Measurements from ENCODE around the gene LECT2.

Gene LECT2

DNA sequence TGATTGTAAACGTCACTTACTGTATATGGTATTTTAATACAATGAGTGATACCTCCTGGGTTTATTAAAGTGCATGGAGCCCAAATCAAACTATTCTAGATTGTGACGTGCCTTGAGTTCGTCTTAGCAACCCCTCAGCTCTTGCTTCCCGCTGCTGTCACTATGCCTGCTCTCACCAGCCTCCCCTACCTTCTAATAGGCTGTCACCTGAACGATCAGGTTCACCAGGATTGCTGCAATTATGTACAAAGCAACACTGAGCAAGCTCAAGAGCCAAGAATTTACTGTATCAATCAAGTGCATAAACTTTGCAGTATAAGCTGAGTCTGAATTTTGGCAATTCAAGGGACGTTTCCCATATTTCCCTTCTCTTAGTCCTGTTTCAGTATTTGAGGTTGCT is 3.0 kb downstream of the LECT2 start:
- H2AFZ ChIP-seq (ENCODE audit: low read depth): no peak overlapping the region
- no peaks in the 10 kb centered on the region for H3K36me3 ChIP-seq (ENCODE audit: insufficient read depth)
- H3K4me2 ChIP-seq: no peak overlapping the region
- H3K27ac ChIP-seq: no peak overlapping the region
- H3K4me1 ChIP-seq (ENCODE audit: low read depth, poor library complexity, severe bottlenecking): no peaks in the 10 kb centered on the region
- no peaks in the 10 kb centered on the region for H4K20me1 ChIP-seq (ENCODE audit: insufficient read depth)
- no peaks in the 10 kb centered on the region for H3K27me3 ChIP-seq (ENCODE audit: insufficient read depth, low read depth)
- H3K79me2 ChIP-seq (ENCODE audit: insufficient read depth, low read depth): no peaks in the 10 kb centered on the region
- H3K4me3 ChIP-seq (IDR thresholded peaks at IDR 0.05; ENCODE audit: insufficient read depth, low read depth, low read length): no peak overlapping the region
- TF ChIP-seq, protein P1, sequence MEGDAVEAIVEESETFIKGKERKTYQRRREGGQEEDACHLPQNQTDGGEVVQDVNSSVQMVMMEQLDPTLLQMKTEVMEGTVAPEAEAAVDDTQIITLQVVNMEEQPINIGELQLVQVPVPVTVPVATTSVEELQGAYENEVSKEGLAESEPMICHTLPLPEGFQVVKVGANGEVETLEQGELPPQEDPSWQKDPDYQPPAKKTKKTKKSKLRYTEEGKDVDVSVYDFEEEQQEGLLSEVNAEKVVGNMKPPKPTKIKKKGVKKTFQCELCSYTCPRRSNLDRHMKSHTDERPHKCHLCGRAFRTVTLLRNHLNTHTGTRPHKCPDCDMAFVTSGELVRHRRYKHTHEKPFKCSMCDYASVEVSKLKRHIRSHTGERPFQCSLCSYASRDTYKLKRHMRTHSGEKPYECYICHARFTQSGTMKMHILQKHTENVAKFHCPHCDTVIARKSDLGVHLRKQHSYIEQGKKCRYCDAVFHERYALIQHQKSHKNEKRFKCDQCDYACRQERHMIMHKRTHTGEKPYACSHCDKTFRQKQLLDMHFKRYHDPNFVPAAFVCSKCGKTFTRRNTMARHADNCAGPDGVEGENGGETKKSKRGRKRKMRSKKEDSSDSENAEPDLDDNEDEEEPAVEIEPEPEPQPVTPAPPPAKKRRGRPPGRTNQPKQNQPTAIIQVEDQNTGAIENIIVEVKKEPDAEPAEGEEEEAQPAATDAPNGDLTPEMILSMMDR (conservative IDR thresholded peaks at IDR 0.05; ENCODE audit: low read depth, low read length): no peak
- no peak overlapping the region for H3K9ac ChIP-seq

DNA sequence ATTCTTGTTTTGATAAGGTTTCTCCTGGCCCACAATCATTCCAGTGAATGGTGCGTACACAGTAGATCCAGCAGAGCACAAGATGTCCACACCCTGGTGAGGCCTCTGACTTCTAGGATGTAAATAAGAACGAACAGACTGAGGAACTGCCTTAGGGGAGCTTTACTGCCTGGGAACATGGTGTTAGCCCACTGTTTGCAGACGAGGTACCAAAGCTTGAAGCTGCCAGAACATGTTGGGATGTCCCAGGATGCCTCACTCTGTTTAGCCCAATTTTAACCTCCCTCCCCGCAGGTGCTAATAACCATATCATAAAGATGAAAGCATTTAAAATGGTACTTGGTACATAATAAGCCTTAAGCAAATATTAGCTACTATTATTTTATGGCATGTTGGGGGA is 3.5 kb downstream of the LECT2 start:
- Histone ChIP-seq H2AFZ (ENCODE audit: low read depth) (no peak overlapping the region), H3K4me1 (ENCODE audit: low read depth, poor library complexity, severe bottlenecking) (no peaks in the 10 kb centered on the region), H3K79me2 (ENCODE audit: insufficient read depth, low read depth) (no peaks in the 10 kb centered on the region), H4K20me1 (ENCODE audit: insufficient read depth) (no peaks in the 10 kb centered on the region), H3K27me3 (ENCODE audit: insufficient read depth, low read depth) (no peaks in the 10 kb centered on the region), H3K27ac (no peak overlapping the region), H3K36me3 (ENCODE audit: insufficient read depth) (no peaks in the 10 kb centered on the region), H3K4me2 (no peak overlapping the region), H3K4me3 (IDR thresholded peaks at IDR 0.05; ENCODE audit: insufficient read depth, low read depth, low read length) (no peak overlapping the region), H3K9ac (no peak overlapping the region)
- TF ChIP-seq, protein P1 (conservative IDR thresholded peaks at IDR 0.05; ENCODE audit: low read depth, low read length): no peak

DNA sequence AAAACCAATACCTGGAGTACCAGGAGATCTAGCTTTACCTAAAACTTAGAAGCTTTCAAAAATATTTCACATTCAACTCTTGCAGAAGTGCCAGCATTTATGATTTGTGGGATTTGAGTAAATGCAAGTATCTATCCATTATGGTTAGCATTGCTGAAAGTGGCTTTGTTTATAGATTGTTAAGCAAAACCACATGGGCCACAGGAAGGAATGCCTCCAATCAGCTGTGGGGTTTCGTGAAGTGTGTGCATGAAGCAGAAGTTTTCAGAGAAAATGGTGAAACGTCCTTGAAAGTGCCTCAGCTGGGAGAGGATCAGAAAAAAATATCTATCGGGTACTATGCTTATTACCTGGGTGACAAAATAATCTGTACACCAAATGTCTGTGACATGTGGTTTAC is 4.2 kb downstream of the LECT2 start:
- H3K79me2 ChIP-seq (ENCODE audit: insufficient read depth, low read depth): no peaks in the 10 kb centered on the region
- no peak overlapping the region for H3K27ac ChIP-seq
- H3K27me3 ChIP-seq (ENCODE audit: insufficient read depth, low read depth): no peaks in the 10 kb centered on the region
- no peak overlapping the region for H3K9ac ChIP-seq
- H3K4me1 ChIP-seq (ENCODE audit: low read depth, poor library complexity, severe bottlenecking): no peaks in the 10 kb centered on the region
- TF ChIP-seq, protein P1 (conservative IDR thresholded peaks at IDR 0.05; ENCODE audit: low read depth, low read length): no peak
- no peak overlapping the region for H3K4me2 ChIP-seq
- no peak overlapping the region for H3K4me3 ChIP-seq (IDR thresholded peaks at IDR 0.05; ENCODE audit: insufficient read depth, low read depth, low read length)
- no peaks in the 10 kb centered on the region for H3K36me3 ChIP-seq (ENCODE audit: insufficient read depth)
- H2AFZ ChIP-seq (ENCODE audit: low read depth): no peak overlapping the region
- H4K20me1 ChIP-seq (ENCODE audit: insufficient read depth): no peaks in the 10 kb centered on the region

DNA sequence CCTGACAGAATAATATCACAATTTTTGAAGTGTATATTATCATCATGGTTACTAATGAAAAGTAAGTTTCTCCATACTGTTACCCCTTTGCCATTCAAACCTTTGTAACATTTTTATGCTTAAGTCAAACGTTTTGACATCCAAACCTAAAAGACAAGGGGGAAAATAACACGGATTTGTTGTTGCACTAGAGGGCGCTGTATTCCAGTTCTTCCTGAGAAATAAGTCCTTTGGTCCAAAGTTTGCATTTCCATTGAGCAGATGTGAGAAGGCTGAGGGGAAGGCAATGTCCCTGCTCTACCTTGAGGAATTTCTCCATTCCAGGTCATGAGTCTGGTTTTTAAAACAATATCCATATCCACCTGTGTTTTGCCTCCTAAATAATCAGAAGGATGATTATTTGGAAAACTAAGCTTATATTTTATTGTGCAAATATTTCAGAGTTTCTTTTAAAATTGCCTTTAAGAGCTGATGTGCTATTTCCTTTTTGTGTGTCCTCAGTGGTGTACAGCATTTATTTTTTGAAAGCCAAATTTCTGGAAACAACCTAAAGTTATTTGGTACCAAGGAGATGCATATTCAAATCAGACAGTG is 9.7 kb downstream of the LECT2 start:
- no peaks in the 10 kb centered on the region for H3K79me2 ChIP-seq (ENCODE audit: insufficient read depth, low read depth)
- TF ChIP-seq, protein P1 (conservative IDR thresholded peaks at IDR 0.05; ENCODE audit: low read depth, low read length): peak; percentile 79
- no peak overlapping the region for H3K4me2 ChIP-seq
- no peaks in the 10 kb centered on the region for H4K20me1 ChIP-seq (ENCODE audit: insufficient read depth)
- H3K27ac ChIP-seq: no peak overlapping the region
- no peak overlapping the region for H3K4me3 ChIP-seq (IDR thresholded peaks at IDR 0.05; ENCODE audit: insufficient read depth, low read depth, low read length)
- no peak overlapping the region for H3K9ac ChIP-seq
- no peaks in the 10 kb centered on the region for H3K36me3 ChIP-seq (ENCODE audit: insufficient read depth)
- no peaks in the 10 kb centered on the region for H3K27me3 ChIP-seq (ENCODE audit: insufficient read depth, low read depth)
- no peak overlapping the region for H2AFZ ChIP-seq (ENCODE audit: low read depth)
- no peaks in the 10 kb centered on the region for H3K4me1 ChIP-seq (ENCODE audit: low read depth, poor library complexity, severe bottlenecking)
